Right atrium auricular region (tissue), 2 donors: ENCODE results near the gene ORAI1. TPM values are rescaled to one million over a fixed set of nuclear protein-coding genes. Genes with fewer than 3 reads are reported as not detected.

ENCODE experiments used
- DNase-seq: peaks from one replicate; pipeline ENCODE4 v3.0.0-alpha.2; 2019; ENCODE audit warnings: low spot score
- H3K27ac ChIP-seq, 2 donors: fragments of 200-600 bp; sonication (generic); 1 replicate in 1 of 2; 2 replicates in 1 of 2; pipeline ENCODE4 v1.5.1; 2016 to 2019
- H3K27me3 ChIP-seq, 2 donors: fragments of 200-600 bp; sonication (generic); one replicate each; pipeline versions ENCODE4 v1.5.1 to v1.6.0; 2017 to 2019
- H3K36me3 ChIP-seq: fragments of 200-600 bp; sonication (generic); one replicate; pipeline ENCODE4 v1.5.1; 2016
- H3K4me1 ChIP-seq, 2 donors: fragments of 200-600 bp; sonication (generic); one replicate each; pipeline versions ENCODE4 v1.5.1 to v1.6.0; 2017 to 2019
- H3K4me3 ChIP-seq, 2 donors: fragments of 200-600 bp; sonication (generic); 1 replicate in 1 of 2; 2 replicates in 1 of 2; pipeline ENCODE4 v1.5.1; 2017 to 2019; ENCODE audit warnings: mild to moderate bottlenecking in 1 of 2, moderate library complexity in 1 of 2
- H3K9me3 ChIP-seq, 2 donors: fragments of 200-600 bp; sonication (generic); one replicate each; pipeline ENCODE4 v1.5.1; 2019
- total RNA-seq, 2 donors: library from RNA; depleted of rRNA; stranded (reverse); fragments of >200 nt; gene quantifications; one replicate each; pipeline ENCODE4 v1.1.0, GENCODE V29; 2016
- TF ChIP-seq, protein P1 (sequence below), 2 donors: fragments of 200-600 bp; sonication (generic); IDR thresholded peaks; one replicate each; pipeline ENCODE4 v1.5.1; 2019; ENCODE audit warnings: antibody characterized with exemption in 2 of 2

The ORAI1 gene
- total RNA-seq, 2 donors from 2014 or later: 6.8 to 8.3 TPM

DNA sequence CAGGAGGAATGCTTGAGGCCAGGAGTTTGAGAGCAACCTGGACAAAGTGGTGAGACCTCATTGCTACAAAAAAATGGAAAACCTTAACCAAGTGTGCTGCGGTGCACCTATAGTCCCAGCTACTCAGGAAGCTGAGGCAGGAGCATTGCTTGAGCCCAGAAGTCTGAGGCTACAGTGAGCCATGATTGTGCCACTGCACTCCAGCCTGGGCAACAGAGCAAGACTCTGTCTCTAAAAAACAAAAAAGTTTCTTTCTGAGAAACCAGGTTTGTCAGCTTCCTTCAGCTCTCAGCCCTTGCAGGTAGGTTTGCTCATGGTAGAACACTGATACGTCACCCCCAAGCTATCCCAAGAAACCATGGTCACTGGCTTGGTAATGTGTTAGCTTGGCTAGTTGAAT is 63.1 kb downstream of the ORAI1 start:
- no peaks in the 10 kb centered on the region for H3K9me3 ChIP-seq
- DNase-seq: no peak
- TF ChIP-seq, protein P1, sequence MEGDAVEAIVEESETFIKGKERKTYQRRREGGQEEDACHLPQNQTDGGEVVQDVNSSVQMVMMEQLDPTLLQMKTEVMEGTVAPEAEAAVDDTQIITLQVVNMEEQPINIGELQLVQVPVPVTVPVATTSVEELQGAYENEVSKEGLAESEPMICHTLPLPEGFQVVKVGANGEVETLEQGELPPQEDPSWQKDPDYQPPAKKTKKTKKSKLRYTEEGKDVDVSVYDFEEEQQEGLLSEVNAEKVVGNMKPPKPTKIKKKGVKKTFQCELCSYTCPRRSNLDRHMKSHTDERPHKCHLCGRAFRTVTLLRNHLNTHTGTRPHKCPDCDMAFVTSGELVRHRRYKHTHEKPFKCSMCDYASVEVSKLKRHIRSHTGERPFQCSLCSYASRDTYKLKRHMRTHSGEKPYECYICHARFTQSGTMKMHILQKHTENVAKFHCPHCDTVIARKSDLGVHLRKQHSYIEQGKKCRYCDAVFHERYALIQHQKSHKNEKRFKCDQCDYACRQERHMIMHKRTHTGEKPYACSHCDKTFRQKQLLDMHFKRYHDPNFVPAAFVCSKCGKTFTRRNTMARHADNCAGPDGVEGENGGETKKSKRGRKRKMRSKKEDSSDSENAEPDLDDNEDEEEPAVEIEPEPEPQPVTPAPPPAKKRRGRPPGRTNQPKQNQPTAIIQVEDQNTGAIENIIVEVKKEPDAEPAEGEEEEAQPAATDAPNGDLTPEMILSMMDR (IDR thresholded peaks at IDR 0.05): no peak
- no peak overlapping the region for H3K4me3 ChIP-seq
- H3K36me3 ChIP-seq: no peaks in the 10 kb centered on the region
- no peak overlapping the region for H3K27ac ChIP-seq
- no peaks in the 10 kb centered on the region for H3K4me1 ChIP-seq
- H3K27me3 ChIP-seq: no peaks in the 10 kb centered on the region

Other genes starting within 250 kb of the ORAI1 start
- 10 to 100 TPM; 15.9 to 32.5 TPM for gene RNF34, start 226.4 kb upstream of the ORAI1 start, total RNA-seq
- 10 to 100 TPM in 1 of 2 donors, 1 to 10 TPM in 1; 9.5 to 10.8 TPM for gene KDM2B, start 45.5 kb upstream of the ORAI1 start, total RNA-seq
- under 1 TPM in 1 of 2 donors, not detected in 1; 0.35 TPM for gene MORN3, start 43.1 kb downstream of the ORAI1 start, total RNA-seq
- gene TMEM120B, start 86.2 kb downstream of the ORAI1 start, total RNA-seq: 1 to 10 TPM; 3.3 to 4.7 TPM
- gene RHOF, start 167.2 kb downstream of the ORAI1 start, total RNA-seq: 10 to 100 TPM in 1 of 2 donors, 1 to 10 TPM in 1; 7.3 to 21.9 TPM
- 1 to 10 TPM; 6.0 to 9.3 TPM for gene SETD1B, start 177.5 kb downstream of the ORAI1 start, total RNA-seq
- gene HPD, start 232.3 kb downstream of the ORAI1 start, total RNA-seq: 1 to 10 TPM in 1 of 2 donors, under 1 TPM in 1; 0.39 to 1.3 TPM